Measurements from ENCODE around the gene MYOM3. TPM values are rescaled to one million over a fixed set of nuclear protein-coding genes. Genes with fewer than 3 reads are reported as not detected.

Gene MYOM3
- total RNA-seq (2014; rRNA removed; shearing (Covaris generic)) = 0.03 and 0.08 TPM in 2 replicates

GRCh38 chr1:24111996-24112779 lies at the start of gene MYOM3:
TSS of gene MYOM3 (minus strand) at chr1:24112135. CDS start at chr1:24108636, 3,499 bp downstream.

GRCh38 chr1:24142546-24143534 lies 30.9 kb upstream of the MYOM3 start, which contains the start of gene IL22RA1:
TSS of gene IL22RA1 (minus strand) at chr1:24143140. CDS start at chr1:24143082, 58 bp downstream.

Other genes with a start within 250 kb of the MYOM3 start
- gene FUCA1, start 243.8 kb downstream of the MYOM3 start, total RNA-seq (2014; rRNA removed; shearing (Covaris generic)) = 17.5 and 17.7 TPM in 2 replicates
- not detected in 2 replicates for gene CNR2, start 198.8 kb downstream of the MYOM3 start, total RNA-seq (2014; rRNA removed; shearing (Covaris generic))
- gene PNRC2, start 152.3 kb downstream of the MYOM3 start, total RNA-seq (2014; rRNA removed; shearing (Covaris generic)) = 55.6 and 62.2 TPM in 2 replicates
- gene SRSF10, start 131.8 kb downstream of the MYOM3 start, total RNA-seq (2014; rRNA removed; shearing (Covaris generic)) = 162 and 177 TPM in 2 replicates
- gene IL22RA1, start 31.0 kb upstream of the MYOM3 start, total RNA-seq (2014; rRNA removed; shearing (Covaris generic)) = 0.34 and 1.8 TPM in 2 replicates
- gene IFNLR1, start 75.2 kb upstream of the MYOM3 start, total RNA-seq (2014; rRNA removed; shearing (Covaris generic)) = 2.0 and 2.2 TPM in 2 replicates
- gene GRHL3, start 207.2 kb upstream of the MYOM3 start, total RNA-seq (2014; rRNA removed; shearing (Covaris generic)) = 0.19 and 0.45 TPM in 2 replicates

Measured in A375 (cell line).